Duodenal mucosa (tissue), 2 donors: Measurements from ENCODE around the gene MAST4.

Experiments
- H3K27ac ChIP-seq: one replicate; pipeline ENCODE4 v1.7.0; 2013; ENCODE audit warnings: low read depth, low read length
- H3K27me3 ChIP-seq, 2 donors: one replicate each; pipeline ENCODE4 v1.7.0; 2013; ENCODE audit warnings: low read length in 2 of 2, control low read depth in 1 of 2; ENCODE audit not compliant: insufficient read depth in 2 of 2, control insufficient read depth in 1 of 2
- H3K36me3 ChIP-seq, 2 donors: one replicate each; pipeline ENCODE4 v1.7.0; 2013; ENCODE audit warnings: low read length in 2 of 2, control low read depth in 1 of 2; ENCODE audit not compliant: insufficient read depth in 2 of 2, control insufficient read depth in 1 of 2
- H3K4me1 ChIP-seq, 2 donors: one replicate each; pipeline ENCODE4 v1.7.0; 2013; ENCODE audit warnings: low read length in 2 of 2, control low read depth in 1 of 2; ENCODE audit not compliant: insufficient read depth in 2 of 2, control insufficient read depth in 1 of 2
- H3K4me3 ChIP-seq, 2 donors: one replicate each; pipeline ENCODE4 v1.7.0; 2013; ENCODE audit warnings: low read length in 2 of 2, low read depth in 1 of 2
- H3K9ac ChIP-seq, 2 donors: one replicate each; pipeline ENCODE4 v1.7.0; 2013; ENCODE audit warnings: low read length in 2 of 2, low read depth in 1 of 2
- H3K9me3 ChIP-seq, 2 donors: one replicate each; pipeline ENCODE4 v1.7.0; 2013; ENCODE audit warnings: low read length in 2 of 2, control low read depth in 1 of 2; ENCODE audit not compliant: control insufficient read depth in 1 of 2

MAST4 gene

DNA sequence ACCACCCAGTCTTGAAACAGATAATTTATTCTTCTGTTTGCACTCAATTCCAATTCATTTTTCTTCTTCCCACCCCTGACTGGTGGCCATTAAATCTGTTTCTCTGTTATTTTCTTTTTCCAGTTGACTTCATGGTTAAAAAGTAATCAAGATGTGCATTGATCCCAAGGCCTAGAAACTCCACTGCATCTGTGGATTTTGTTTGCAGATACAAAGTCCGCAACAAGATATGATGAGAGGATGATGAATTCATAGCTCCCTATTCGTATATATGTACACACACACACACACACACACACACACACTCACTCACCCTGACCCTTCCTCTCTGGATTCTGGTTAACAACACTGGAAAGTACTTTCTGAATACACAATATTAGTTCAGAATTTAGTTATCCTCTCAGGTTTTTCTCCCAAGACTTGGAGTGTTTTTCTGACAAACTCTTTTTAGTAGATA, 548.0 kb downstream of the MAST4 start:
- peaks cover 13 to 24% of the 10 kb centered on the region in 2 donors for H3K36me3 ChIP-seq
- no peak overlapping the region for H3K27ac ChIP-seq
- H3K9ac ChIP-seq: no peak overlapping the region
- H3K9me3 ChIP-seq: no peaks in the 10 kb centered on the region
- no peaks in the 10 kb centered on the region for H3K27me3 ChIP-seq
- no peak overlapping the region for H3K4me3 ChIP-seq
- peaks cover 7 to 13% of the 10 kb centered on the region in 2 donors for H3K4me1 ChIP-seq

DNA sequence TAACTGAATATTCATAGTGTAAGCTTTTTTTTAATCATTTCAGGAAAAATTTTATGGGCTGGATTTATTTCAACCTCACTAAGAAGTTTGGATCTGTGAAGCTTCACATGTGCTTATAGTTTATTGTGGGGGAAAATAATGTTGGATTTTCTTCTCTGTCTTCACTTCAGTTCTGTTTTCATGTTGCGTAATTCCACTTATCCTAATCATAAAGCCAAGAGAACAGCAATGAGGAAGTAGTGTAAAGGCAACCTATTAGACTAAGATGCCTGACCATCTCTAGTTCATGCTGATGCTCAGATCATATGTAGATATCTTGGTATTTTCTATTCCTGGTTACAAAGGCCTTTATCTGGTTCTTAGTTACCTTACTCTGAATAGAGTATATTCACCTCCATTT, 550.4 kb downstream of the MAST4 start:
- H3K9ac ChIP-seq: no peak overlapping the region
- peaks cover 7 to 13% of the 10 kb centered on the region in 2 donors for H3K4me1 ChIP-seq
- no peaks in the 10 kb centered on the region for H3K27me3 ChIP-seq
- H3K9me3 ChIP-seq: no peaks in the 10 kb centered on the region
- no peak overlapping the region for H3K4me3 ChIP-seq
- peaks cover 13 to 31% of the 10 kb centered on the region in 2 donors for H3K36me3 ChIP-seq
- no peak overlapping the region for H3K27ac ChIP-seq

DNA sequence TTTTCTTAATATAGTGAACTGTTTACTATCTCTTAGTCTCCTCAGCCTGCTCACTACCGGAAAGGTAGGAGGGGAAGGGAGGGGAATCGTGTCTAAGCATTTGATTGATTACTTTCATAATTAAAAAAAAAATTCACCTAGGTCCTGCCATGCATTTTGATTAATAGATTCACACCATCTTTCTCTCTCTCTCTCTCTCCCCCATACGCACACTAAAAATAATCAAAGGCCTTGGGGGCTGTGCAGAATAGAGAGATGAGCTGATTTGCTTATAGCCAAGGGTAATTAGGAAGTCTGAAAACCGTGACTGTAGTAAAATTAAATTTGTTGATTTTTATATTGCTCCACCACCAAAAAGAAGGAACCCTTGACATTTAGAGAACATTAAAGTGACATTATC, 550.8 kb downstream of the MAST4 start:
- H3K27me3 ChIP-seq: no peaks in the 10 kb centered on the region
- no peak overlapping the region for H3K4me3 ChIP-seq
- peaks cover 13 to 31% of the 10 kb centered on the region in 2 donors for H3K36me3 ChIP-seq
- no peaks in the 10 kb centered on the region for H3K9me3 ChIP-seq
- H3K27ac ChIP-seq: no peak overlapping the region
- peaks cover 7 to 13% of the 10 kb centered on the region in 2 donors for H3K4me1 ChIP-seq
- no peak overlapping the region for H3K9ac ChIP-seq

DNA sequence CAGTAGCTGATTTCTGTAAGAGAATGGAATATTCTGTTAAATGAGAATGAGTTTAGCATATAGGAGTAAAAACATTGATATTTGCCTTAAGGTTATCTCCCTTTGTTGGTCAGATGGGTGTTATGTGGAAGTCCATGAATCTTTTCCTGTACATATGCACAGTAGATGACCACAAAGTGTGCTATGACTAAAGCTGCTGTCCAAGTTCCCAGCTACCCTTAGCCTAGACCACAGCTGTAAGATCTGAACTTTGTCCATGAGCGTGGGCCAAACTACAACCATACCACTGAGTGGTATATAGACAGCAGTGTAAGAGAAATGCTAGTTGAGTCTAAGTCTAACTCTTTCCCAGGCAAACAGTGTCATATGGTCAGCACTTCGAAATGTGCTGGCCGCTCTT, 551.6 kb downstream of the MAST4 start:
- H3K4me3 ChIP-seq: no peak overlapping the region
- peaks cover 8 to 30% of the 10 kb centered on the region in 2 donors for H3K36me3 ChIP-seq
- no peaks in the 10 kb centered on the region for H3K27me3 ChIP-seq
- H3K27ac ChIP-seq: no peak overlapping the region
- no peaks in the 10 kb centered on the region for H3K9me3 ChIP-seq
- no peak overlapping the region for H3K9ac ChIP-seq
- H3K4me1 ChIP-seq: peaks cover 7 to 13% of the 10 kb centered on the region in 2 donors

DNA sequence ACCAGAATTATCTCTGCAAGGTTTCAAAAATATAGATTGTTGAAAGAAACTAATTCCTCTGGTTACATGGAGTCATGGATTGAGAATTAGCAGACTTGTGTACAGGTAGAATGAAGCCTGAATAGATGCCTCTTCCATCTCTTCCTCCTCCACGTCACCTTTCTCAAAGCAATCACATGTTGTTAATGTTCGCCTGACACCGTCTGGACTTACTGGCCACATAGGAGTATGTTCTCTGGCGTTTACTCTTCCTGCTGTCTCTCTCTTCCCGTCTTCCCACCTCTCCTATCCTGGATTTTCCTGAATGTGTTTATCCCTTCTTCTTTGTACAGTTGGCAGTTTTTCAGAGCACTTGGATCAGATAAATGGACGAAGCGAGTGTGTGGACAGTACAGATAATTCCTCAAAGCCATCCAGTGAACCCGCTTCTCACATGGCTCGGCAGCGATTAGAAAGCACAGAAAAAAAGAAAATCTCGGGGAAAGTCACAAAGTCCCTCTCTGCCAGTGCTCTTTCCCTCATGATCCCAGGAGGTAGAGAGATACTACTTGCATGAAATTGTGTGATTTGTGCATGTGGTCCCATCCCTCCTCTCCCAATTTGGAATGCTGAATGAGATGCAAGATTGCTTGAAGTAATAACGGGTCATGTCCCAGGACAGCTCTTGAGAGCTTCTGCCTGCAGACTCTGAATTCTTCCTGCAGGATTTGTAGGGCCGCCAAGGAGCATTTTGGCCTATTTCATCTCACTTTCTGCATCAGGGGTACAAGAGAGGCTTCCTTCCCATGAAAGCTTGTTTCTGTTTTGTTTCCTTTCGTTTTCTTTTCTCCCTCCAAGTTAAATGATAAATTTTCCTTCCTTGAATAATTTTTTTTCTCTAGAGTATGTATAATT, 553.1 kb downstream of the MAST4 start:
- H3K9ac ChIP-seq: no peak overlapping the region
- H3K36me3 ChIP-seq: peaks cover 8 to 27% of the 10 kb centered on the region in 2 donors

DNA sequence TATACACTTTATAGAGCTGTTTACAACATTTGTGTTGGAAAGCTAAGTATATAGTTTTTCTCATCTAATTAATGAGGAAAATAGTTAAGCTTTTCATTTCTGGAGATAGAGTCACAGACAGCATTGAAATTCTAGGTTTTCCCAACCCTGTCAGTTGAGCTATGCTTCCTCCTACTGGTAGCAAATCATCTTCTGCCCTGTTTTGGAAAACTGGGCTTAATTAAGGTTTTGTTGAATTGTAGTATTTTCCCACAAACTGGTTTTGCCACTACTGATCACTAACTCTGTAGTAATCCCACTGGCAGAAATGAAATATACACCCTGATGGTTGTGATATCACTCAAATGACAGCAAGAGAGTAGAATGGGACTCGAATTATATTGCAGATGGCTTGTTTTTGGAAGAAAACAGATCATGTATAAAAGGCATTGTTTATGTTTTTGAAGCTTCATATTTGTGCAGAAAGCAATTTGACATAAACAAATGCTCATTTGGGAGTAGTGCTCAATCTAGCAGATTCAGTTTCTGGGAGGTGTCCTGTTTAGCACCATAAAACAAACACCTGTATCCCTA, 553.8 kb downstream of the MAST4 start:
- H3K9ac ChIP-seq: no peak overlapping the region
- H3K4me1 ChIP-seq: no peaks in the 10 kb centered on the region
- no peaks in the 10 kb centered on the region for H3K27me3 ChIP-seq
- H3K4me3 ChIP-seq: no peak overlapping the region
- H3K9me3 ChIP-seq: no peaks in the 10 kb centered on the region
- no peak overlapping the region for H3K27ac ChIP-seq
- H3K36me3 ChIP-seq: peaks cover 11 to 29% of the 10 kb centered on the region in 2 donors

More for the DNA sequence above, 553.1 kb downstream of the MAST4 start:
- Histone ChIP-seq H3K4me1 (peaks cover 0 to 3% of the 10 kb centered on the region in 2 donors), H3K27me3 (no peaks in the 10 kb centered on the region), H3K27ac (no peak overlapping the region), H3K4me3 (no peak overlapping the region), H3K9me3 (no peaks in the 10 kb centered on the region)

DNA sequence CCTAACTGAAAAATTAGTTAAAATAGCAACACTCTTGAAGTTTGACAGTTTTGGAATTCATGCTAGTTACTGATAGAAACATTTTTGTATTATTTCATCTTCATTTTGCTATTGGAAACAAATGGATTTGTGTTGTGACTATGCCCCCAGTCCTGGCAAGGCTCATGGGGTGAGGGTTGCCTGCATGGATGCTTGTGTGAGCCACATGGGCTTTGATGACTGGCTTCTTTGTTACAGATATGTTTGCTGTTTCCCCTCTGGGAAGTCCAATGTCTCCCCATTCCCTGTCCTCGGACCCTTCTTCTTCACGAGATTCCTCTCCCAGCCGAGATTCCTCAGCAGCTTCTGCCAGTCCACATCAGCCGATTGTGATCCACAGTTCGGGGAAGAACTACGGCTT, 556.2 kb downstream of the MAST4 start:
- Histone ChIP-seq H3K27ac (no peak overlapping the region), H3K36me3 (peaks cover 11 to 27% of the 10 kb centered on the region in 2 donors)

DNA sequence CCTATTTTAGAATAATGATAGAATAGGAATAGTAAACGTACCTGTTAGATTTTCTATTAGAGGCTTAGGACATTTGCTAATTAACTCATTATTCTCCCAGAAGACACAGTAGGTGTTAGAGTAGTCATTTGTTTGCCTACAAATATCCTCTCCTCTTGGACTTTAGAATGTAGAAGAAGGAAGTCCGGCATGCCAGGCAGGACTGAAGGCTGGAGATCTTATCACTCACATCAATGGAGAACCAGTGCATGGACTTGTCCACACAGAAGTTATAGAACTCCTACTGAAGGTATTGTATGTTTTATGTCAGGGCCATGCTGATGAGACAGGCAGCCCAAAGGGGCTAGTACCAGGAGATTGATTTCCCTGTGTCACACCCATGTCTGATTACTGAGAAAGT, 557.1 kb downstream of the MAST4 start:
- H3K4me3 ChIP-seq: no peak overlapping the region
- no peaks in the 10 kb centered on the region for H3K9me3 ChIP-seq
- no peak overlapping the region for H3K27ac ChIP-seq
- no peaks in the 10 kb centered on the region for H3K4me1 ChIP-seq
- H3K9ac ChIP-seq: no peak overlapping the region
- H3K36me3 ChIP-seq: peaks cover 8 to 24% of the 10 kb centered on the region in 2 donors
- H3K27me3 ChIP-seq: no peaks in the 10 kb centered on the region

More for the DNA sequence above, 556.2 kb downstream of the MAST4 start:
- H3K9ac ChIP-seq: no peak overlapping the region
- H3K9me3 ChIP-seq: no peaks in the 10 kb centered on the region
- H3K4me3 ChIP-seq: no peak overlapping the region
- H3K4me1 ChIP-seq: no peaks in the 10 kb centered on the region
- no peaks in the 10 kb centered on the region for H3K27me3 ChIP-seq

DNA sequence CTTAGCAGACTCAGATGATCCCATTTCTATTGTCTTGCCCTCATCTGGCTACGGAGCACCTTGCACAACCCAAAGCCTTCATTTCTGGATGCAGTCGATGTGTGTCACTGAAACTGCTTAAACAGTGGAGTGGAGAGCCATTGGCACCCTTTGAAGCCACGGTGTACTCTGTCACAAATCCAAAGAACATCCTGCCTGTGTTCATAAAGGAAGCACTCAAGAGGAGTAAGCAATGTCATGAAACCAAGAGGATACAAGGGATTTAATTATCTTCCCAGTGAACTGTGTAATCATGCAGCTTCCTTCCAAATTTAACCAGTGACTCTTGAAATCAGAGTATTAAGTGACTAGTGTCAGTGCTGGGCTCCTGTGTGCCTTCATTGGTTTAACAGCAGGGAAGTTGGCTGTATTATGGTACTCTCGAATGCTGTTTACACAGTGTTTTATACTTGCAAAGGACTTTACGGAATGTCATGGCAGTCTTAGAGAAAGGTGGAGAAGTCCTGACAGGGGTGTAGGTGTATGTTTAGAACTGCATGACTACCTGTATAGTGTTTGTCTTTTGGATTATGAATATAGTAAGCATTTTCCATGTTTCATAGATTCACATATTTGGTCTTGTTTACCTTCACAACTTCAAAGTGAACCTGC, 558.5 kb downstream of the MAST4 start:
- no peaks in the 10 kb centered on the region for H3K27me3 ChIP-seq

More for the DNA sequence above, 558.5 kb downstream of the MAST4 start:
- Histone ChIP-seq H3K4me3 (no peak overlapping the region), H3K9me3 (no peaks in the 10 kb centered on the region), H3K9ac (no peak overlapping the region), H3K27ac (no peak overlapping the region), H3K36me3 (peaks cover 8 to 24% of the 10 kb centered on the region in 2 donors), H3K4me1 (no peaks in the 10 kb centered on the region)
